GM12878 (cell line): ENCODE results near the gene CCNL1. TPM values are rescaled to one million over a fixed set of nuclear protein-coding genes. Genes with fewer than 3 reads are reported as not detected.

ENCODE experiments used
- ASH2L ChIP-seq: fragments of 300-600, 200-600 bp; sonication (generic); IDR thresholded peaks from 2 replicates; pipeline ENCODE4 v1.6.1; 2017; ENCODE audit warnings: low read depth, mild to moderate bottlenecking, borderline replicate concordance
- ATF2 ChIP-seq: IDR thresholded peaks from 2 replicates; pipeline ENCODE4 v1.6.1; 2012; ENCODE audit warnings: low read length, inconsistent platforms
- BCLAF1 ChIP-seq: fragments of 450-650 bp; IDR thresholded peaks from 2 replicates; pipeline ENCODE4 v1.6.1; 2017; ENCODE audit warnings: antibody characterized with exemption, mild to moderate bottlenecking, moderate library complexity
- BMI1 ChIP-seq: fragments of 450-650 bp; IDR thresholded peaks from 2 replicates; pipeline ENCODE4 v1.6.1; 2016; ENCODE audit warnings: mild to moderate bottlenecking, moderate library complexity, borderline replicate concordance
- CREM ChIP-seq: IDR thresholded peaks from 2 replicates; pipeline ENCODE4 v1.6.1; 2014; ENCODE audit warnings: antibody characterized with exemption, low read depth
- DPF2 ChIP-seq: fragments of 450-650 bp; IDR thresholded peaks from 2 replicates; pipeline ENCODE4 v1.6.1; 2017; ENCODE audit warnings: mild to moderate bottlenecking
- EED ChIP-seq: sonication (generic); IDR thresholded peaks from 2 replicates; pipeline ENCODE4 v1.6.1; 2016; ENCODE audit warnings: antibody characterized with exemption, low read depth
- EZH2 ChIP-seq: IDR thresholded peaks from 2 replicates; pipeline ENCODE4 v1.6.1; 2012; ENCODE audit warnings: low read depth, mild to moderate bottlenecking, control low read depth, inconsistent platforms, low read length, borderline replicate concordance; ENCODE audit not compliant: control insufficient read depth
- IKZF2 ChIP-seq, 2 experiments: fragments of 450-650 bp; IDR thresholded peaks; 2 replicates each; pipeline ENCODE4 v1.6.1; 2017; ENCODE audit warnings: mild to moderate bottlenecking in 2 of 2, moderate library complexity in 2 of 2
- MYB ChIP-seq: fragments of 150-350 bp; IDR thresholded peaks from 2 replicates; pipeline ENCODE4 v1.6.1; 2014; ENCODE audit warnings: mild to moderate bottlenecking, low read depth, low read length, borderline replicate concordance
- MYC ChIP-seq: IDR thresholded peaks from 2 replicates; pipeline ENCODE4 v1.6.1; 2011; ENCODE audit warnings: mild to moderate bottlenecking, low read length, moderate library complexity, inconsistent platforms; ENCODE audit not compliant: insufficient read depth, insufficient replicate concordance, insufficient read length, severe bottlenecking
- PAX8 ChIP-seq: fragments of 450-650 bp; IDR thresholded peaks from 2 replicates; pipeline ENCODE4 v1.6.1; 2017; ENCODE audit warnings: mild to moderate bottlenecking, moderate library complexity
- POLR2AphosphoS5 ChIP-seq: IDR thresholded peaks from 2 replicates; pipeline ENCODE4 v1.6.1; 2011; ENCODE audit warnings: mild to moderate bottlenecking, low read length, inconsistent platforms
- RFX5 ChIP-seq: IDR thresholded peaks from 2 replicates; pipeline ENCODE4 v1.6.1; 2011; ENCODE audit warnings: low read depth, low read length, improper control_type of control experiment
- RUNX3 ChIP-seq: IDR thresholded peaks from 2 replicates; pipeline ENCODE4 v1.6.1; 2012; ENCODE audit warnings: low read length, inconsistent platforms
- SMC3 ChIP-seq: IDR thresholded peaks from 2 replicates; pipeline ENCODE4 v1.6.1; 2011; ENCODE audit warnings: low read length, improper control_type of control experiment, borderline replicate concordance
- STAT1 ChIP-seq: fragments of 450-650 bp; conservative IDR thresholded peaks from 2 replicates; pipeline ENCODE4 v1.6.1; 2014; ENCODE audit warnings: antibody characterized with exemption, mild to moderate bottlenecking
- SUPT20H ChIP-seq: IDR thresholded peaks from 2 replicates; pipeline ENCODE4 v1.6.1; 2011; ENCODE audit warnings: low read depth, mild to moderate bottlenecking, low read length, moderate library complexity, borderline replicate concordance; ENCODE audit not compliant: control insufficient read depth
- TARDBP ChIP-seq: IDR thresholded peaks from 2 replicates; pipeline ENCODE4 v1.6.1; 2016; ENCODE audit warnings: borderline replicate concordance
- USF1 ChIP-seq: IDR thresholded peaks from 2 replicates; pipeline ENCODE4 v1.6.1; 2011; ENCODE audit warnings: borderline replicate concordance, low read depth, mild to moderate bottlenecking, moderate library complexity, mixed read lengths, low read length; ENCODE audit not compliant: insufficient read depth; ENCODE audit errors: extremely low read length
- YBX1 ChIP-seq: fragments of 450-650 bp; IDR thresholded peaks from 2 replicates; pipeline ENCODE4 v1.6.1; 2016; ENCODE audit warnings: antibody characterized with exemption
- ZBTB40 ChIP-seq: fragments of 450-650 bp; IDR thresholded peaks from 2 replicates; pipeline ENCODE4 v1.6.1; 2016; ENCODE audit warnings: mild to moderate bottlenecking, moderate library complexity, borderline replicate concordance
- polyA plus RNA-seq, 11 experiments: library from polyadenylated mRNA; depleted of rRNA in 4 of 11; unstranded in 6 of 11; stranded (reverse) in 5 of 11; fragments of >200 nt; fragmentation: Nextera tagmentation in 4 of 11; fragmentation: Illumina TruSeq in 1 of 11; extraction: Ambion mirVana in 4 of 11; extraction: Trizol in 1 of 11; gene quantifications; 1 replicate in 1 of 11; 2 replicates in 10 of 11; pipeline versions ENCODE4 v1.2.1 to v1.2.3, GENCODE V29; 2011 to 2016; ENCODE audit warnings: inconsistent platforms in 2 of 11, missing spikeins in 2 of 11, low read depth in 1 of 11
- total RNA-seq, 4 experiments: library from RNA; depleted of rRNA in 3 of 4; stranded (reverse); fragments of >200 nt in 3 of 4; fragmentation: Illumina TruSeq in 1 of 4; extraction: Trizol in 1 of 4; gene quantifications; 2 replicates each; pipeline versions ENCODE4 v1.2.1 to v1.2.3, GENCODE V29; 2013 to 2021

CCNL1 gene
- total and polyA plus RNA-seq, 10 of the 15 experiments (the other 5 are each of a cell fraction or from before 2014, with no cell fraction given) = 22.2 to 174 (median 115) TPM

GRCh38 chr3:157148196-157148889 lies 11.6 kb downstream of the CCNL1 start (continued):
- TF ChIP-seq ZBTB40 = no peak
- no peak for TF ChIP-seq MYB
- no peak for TF ChIP-seq BCLAF1
- TF ChIP-seq ATF2 = 0 out of 2 replicates have a peak, but pooled peaks have one; percentile 58
- no peak; the same call in 1 of the 2 replicates for TF ChIP-seq CREM
- no peak for TF ChIP-seq EZH2
- no peak for TF ChIP-seq DPF2
- TF ChIP-seq ASH2L = no peak
- no peak for TF ChIP-seq PAX8
- no peak for TF ChIP-seq EED
- TF ChIP-seq USF1 = no peak
- TF ChIP-seq POLR2AphosphoS5 = peak; percentile 86
- TF ChIP-seq SUPT20H = no peak
- TF ChIP-seq RUNX3 = peak; percentile 43; the same call in 1 of the 2 replicates
- no peak for TF ChIP-seq STAT1
- no peak for TF ChIP-seq RFX5
- no peak for TF ChIP-seq TARDBP
- no peak for TF ChIP-seq YBX1
- TF ChIP-seq BMI1 = no peak
- no peak for TF ChIP-seq MYC
- no peak for TF ChIP-seq IKZF2 (IDR thresholded peaks at IDR 0.05)
- TF ChIP-seq SMC3 = no peak
